HepG2 (cell line): Measurements from ENCODE around the gene NELFCD. TPM values are rescaled to one million over a fixed set of nuclear protein-coding genes. Genes with fewer than 3 reads are reported as not detected.

Source experiments
- BATF2 ChIP-seq: sonication (generic); formaldehyde crosslinking; IDR thresholded peaks from 2 replicates; pipeline ENCODE4 v1.8.0; 2022; ENCODE audit warnings: mild to moderate bottlenecking, missing genetic modification reagents, moderate library complexity
- CREB1 ChIP-seq, 2 experiments: fragments of 450-650 bp in 1 of 2; IDR thresholded peaks; 2 replicates each; pipeline ENCODE4 v1.6.1; 2016 to 2017; ENCODE audit warnings: control low read depth in 1 of 2, mild to moderate bottlenecking in 1 of 2, missing compliant biosample characterization in 1 of 2, missing genetic modification characterization in 1 of 2
- DMTF1 ChIP-seq: sonication (generic); formaldehyde crosslinking; IDR thresholded peaks from 2 replicates; pipeline ENCODE4 v1.4.0; 2020; ENCODE audit warnings: mild to moderate bottlenecking, missing genetic modification reagents
- HINFP ChIP-seq: sonication (generic); formaldehyde crosslinking; IDR thresholded peaks from 2 replicates; pipeline ENCODE4 v1.4.0; 2020; ENCODE audit warnings: low read depth, mild to moderate bottlenecking, missing genetic modification reagents
- HNF4G ChIP-seq, 2 experiments: sonication (generic) in 1 of 2; formaldehyde crosslinking in 1 of 2; IDR thresholded peaks; 2 replicates each; pipeline versions ENCODE4 v1.4.0 to v1.6.1; 2011 to 2020; ENCODE audit warnings: borderline replicate concordance in 2 of 2, low read depth in 2 of 2, mild to moderate bottlenecking in 2 of 2, low read length in 1 of 2, missing genetic modification reagents in 1 of 2, moderate library complexity in 1 of 2
- MTA3 ChIP-seq: sonication (generic); formaldehyde crosslinking; IDR thresholded peaks from 2 replicates; pipeline ENCODE4 v1.4.0; 2020; ENCODE audit warnings: missing genetic modification reagents
- MXD4 ChIP-seq: IDR thresholded peaks from 2 replicates; pipeline ENCODE4 v1.6.1; 2016; ENCODE audit warnings: mild to moderate bottlenecking, missing biosample characterization, missing genetic modification reagents
- POGK ChIP-seq: sonication (generic); formaldehyde crosslinking; conservative IDR thresholded peaks from 2 replicates; pipeline ENCODE4 v1.8.0; 2022; ENCODE audit warnings: mild to moderate bottlenecking, moderate library complexity, missing genetic modification reagents
- RNF2 ChIP-seq: fragments of 450-650 bp; conservative IDR thresholded peaks from 2 replicates; pipeline ENCODE4 v1.6.1; 2016; ENCODE audit warnings: low read depth
- SP140L ChIP-seq: sonication (generic); formaldehyde crosslinking; IDR thresholded peaks from 2 replicates; pipeline ENCODE4 v1.4.0; 2020; ENCODE audit warnings: missing genetic modification reagents, borderline replicate concordance
- TBX2 ChIP-seq: sonication (generic); formaldehyde crosslinking; IDR thresholded peaks from 2 replicates; pipeline ENCODE4 v1.5.0; 2020; ENCODE audit warnings: missing genetic modification reagents, mild to moderate bottlenecking, borderline replicate concordance
- TEF ChIP-seq: sonication (generic); formaldehyde crosslinking; IDR thresholded peaks from 2 replicates; pipeline ENCODE4 v1.5.0; 2020; ENCODE audit warnings: missing genetic modification reagents
- ZFP82 ChIP-seq: sonication (generic); formaldehyde crosslinking; IDR thresholded peaks from 2 replicates; pipeline ENCODE4 v1.5.1; 2020; ENCODE audit warnings: mild to moderate bottlenecking, missing genetic modification reagents, borderline replicate concordance
- ZNF230 ChIP-seq: sonication (generic); formaldehyde crosslinking; IDR thresholded peaks from 2 replicates; pipeline ENCODE4 v1.4.0; 2020; ENCODE audit warnings: mild to moderate bottlenecking, missing genetic modification reagents
- ZNF331 ChIP-seq: sonication (generic); formaldehyde crosslinking; IDR thresholded peaks from 2 replicates; pipeline ENCODE4 v1.4.0; 2020; ENCODE audit warnings: missing genetic modification reagents
- ZNF33B ChIP-seq: sonication (generic); formaldehyde crosslinking; IDR thresholded peaks from 2 replicates; pipeline ENCODE4 v1.5.1; 2020; ENCODE audit warnings: mild to moderate bottlenecking, missing genetic modification reagents
- ZNF44 ChIP-seq: sonication (generic); formaldehyde crosslinking; IDR thresholded peaks from 2 replicates; pipeline ENCODE4 v1.5.1; 2020; ENCODE audit warnings: mild to moderate bottlenecking, missing genetic modification reagents
- ZNF543 ChIP-seq: sonication (generic); formaldehyde crosslinking; IDR thresholded peaks from 2 replicates; pipeline ENCODE4 v1.4.0; 2020; ENCODE audit warnings: mild to moderate bottlenecking, missing genetic modification reagents
- ZNF547 ChIP-seq: sonication (generic); formaldehyde crosslinking; IDR thresholded peaks from 2 replicates; pipeline ENCODE4 v1.5.1; 2020; ENCODE audit warnings: mild to moderate bottlenecking, missing genetic modification reagents
- ZNF605 ChIP-seq: sonication (generic); formaldehyde crosslinking; IDR thresholded peaks from 2 replicates; pipeline ENCODE4 v1.8.0; 2022; ENCODE audit warnings: mild to moderate bottlenecking, missing genetic modification reagents
- ZNF670 ChIP-seq: sonication (generic); formaldehyde crosslinking; IDR thresholded peaks from 2 replicates; pipeline ENCODE4 v1.8.0; 2022; ENCODE audit warnings: mild to moderate bottlenecking, missing genetic modification reagents, borderline replicate concordance
- ZNF878 ChIP-seq: sonication (generic); formaldehyde crosslinking; IDR thresholded peaks from 2 replicates; pipeline ENCODE4 v1.8.1; 2023; ENCODE audit warnings: mild to moderate bottlenecking, missing genetic modification reagents, moderate library complexity
- polyA plus RNA-seq, 8 experiments: library from polyadenylated mRNA; depleted of rRNA in 3 of 8; stranded (reverse) in 7 of 8; unstranded in 1 of 8; fragments of >200 nt; fragmentation: Illumina TruSeq in 4 of 8; extraction: Trizol in 4 of 8; gene quantifications; 2 replicates each; pipeline versions ENCODE4 v1.2.1 to v1.2.3, GENCODE V29; 2011 to 2016; ENCODE audit warnings: low read depth in 4 of 8, missing spikeins in 1 of 8, mixed read lengths in 1 of 8; ENCODE audit not compliant: insufficient read depth in 1 of 8
- total RNA-seq, 5 experiments: library from RNA; depleted of rRNA; stranded (reverse); fragments of >200 nt; fragmentation: Illumina TruSeq; extraction: Trizol; gene quantifications; 2 replicates each; pipeline ENCODE4 v1.2.3, GENCODE V29; 2016; ENCODE audit warnings: low read depth in 1 of 5

NELFCD gene
- total and polyA plus RNA-seq, 2 of the 13 experiments (the other 11 are each of a cell fraction or from before 2014, with no cell fraction given), result 159 to 203 TPM

GRCh38 chr20:59042151-59042795, 61.2 kb downstream of the NELFCD start, which contains the start of gene PRELID3B (continued):
- TF ChIP-seq POGK (CRISPR knock-in tag) (peak; percentile 96), DMTF1 (no peak), ZNF670 (CRISPR knock-in tag) (peak; percentile 91; the same call in 1 of the 2 replicates), TBX2 (CRISPR knock-in tag) (peak; percentile 51; the same call in 1 of the 2 replicates), MTA3 (CRISPR knock-in tag) (no peak), ZNF331 (CRISPR knock-in tag) (0 out of 2 replicates have a peak, but pooled peaks have one; percentile 4), CREB1 (IDR thresholded peaks at IDR 0.05) (no peak), CREB1 (CRISPR knock-in tag; IDR thresholded peaks at IDR 0.05) (no peak), ZNF878 (CRISPR knock-in tag) (peak; percentile 87), ZNF44 (CRISPR knock-in tag) (no peak), RNF2 (0 out of 2 replicates have a peak, but pooled peaks have one; percentile 42), ZNF547 (CRISPR knock-in tag) (peak; percentile 86), BATF2 (CRISPR knock-in tag) (no peak), ZNF605 (peak; percentile 51; the same call in 1 of the 2 replicates), SP140L (no peak), ZNF543 (CRISPR knock-in tag) (peak; percentile 71; the same call in 1 of the 2 replicates), TEF (CRISPR knock-in tag) (peak; percentile 65; the same call in 1 of the 2 replicates), ZFP82 (CRISPR knock-in tag) (no peak), ZNF230 (peak; percentile 82; the same call in 1 of the 2 replicates), HNF4G (IDR thresholded peaks at IDR 0.05; ENCODE audit: borderline replicate concordance, low read depth, low read length) (0 out of 2 replicates have a peak, but pooled peaks have one; percentile 21), HNF4G (CRISPR knock-in tag; IDR thresholded peaks at IDR 0.05; ENCODE audit: borderline replicate concordance, low read depth) (no peak; the same call in 1 of the 2 replicates), ZNF33B (CRISPR knock-in tag) (peak; percentile 57; the same call in 1 of the 2 replicates), MXD4 (CRISPR knock-in tag) (peak; percentile 79; the same call in 1 of the 2 replicates), HINFP (CRISPR knock-in tag) (0 out of 2 replicates have a peak, but pooled peaks have one; percentile 24)
